DOHH2 (cell line): ENCODE measurements around the gene PHF2.

Source experiments
- H3F3A ChIP-seq: fragments of 200-600 bp; sonication (generic), shearing (Covaris generic); 2 replicates; pipeline ENCODE4 v1.6.0; 2016; ENCODE audit warnings: antibody characterized with exemption, mild to moderate bottlenecking; ENCODE audit not compliant: control insufficient read depth, insufficient read depth
- H3K27ac ChIP-seq: fragments of 200-600 bp; sonication (generic); 2 replicates; pipeline ENCODE4 v1.5.1; 2014; ENCODE audit warnings: low read depth, mild to moderate bottlenecking, low read length, moderate library complexity
- H3K27me3 ChIP-seq: fragments of 200-600 bp; sonication (generic); 2 replicates; pipeline ENCODE4 v1.6.1; 2014; ENCODE audit warnings: mild to moderate bottlenecking, low read length, mixed read lengths; ENCODE audit not compliant: control insufficient read depth
- H3K36me3 ChIP-seq: fragments of 200-600 bp; sonication (generic); 2 replicates; pipeline ENCODE4 v1.6.1; 2014; ENCODE audit warnings: mild to moderate bottlenecking, low read length, moderate library complexity, mixed read lengths; ENCODE audit not compliant: control insufficient read depth
- H3K4me1 ChIP-seq: fragments of 200-600 bp; sonication (generic); 2 replicates; pipeline ENCODE4 v1.6.1; 2014; ENCODE audit warnings: mild to moderate bottlenecking, low read length, mixed read lengths; ENCODE audit not compliant: control insufficient read depth
- H3K4me2 ChIP-seq: fragments of 200-600 bp; sonication (generic); 2 replicates; pipeline ENCODE4 v1.6.0; 2014; ENCODE audit warnings: mild to moderate bottlenecking, low read length, moderate library complexity
- H3K4me3 ChIP-seq: fragments of 200-600 bp; sonication (generic); 2 replicates; pipeline ENCODE4 v1.5.1; 2014; ENCODE audit warnings: mild to moderate bottlenecking, low read length, mixed read lengths
- H3K79me2 ChIP-seq: fragments of 200-600 bp; sonication (generic); 2 replicates; pipeline ENCODE4 v1.6.1; 2014; ENCODE audit warnings: mild to moderate bottlenecking, low read length, mixed read lengths; ENCODE audit not compliant: control insufficient read depth
- H3K9me2 ChIP-seq: fragments of 200-600 bp; sonication (generic); replicated peaks from 2 replicates; pipeline ENCODE4 v1.6.1; 2014; ENCODE audit warnings: mild to moderate bottlenecking, low read length, mixed read lengths; ENCODE audit not compliant: control insufficient read depth
- H3K9me3 ChIP-seq: fragments of 200-600 bp; sonication (generic); 2 replicates; pipeline ENCODE4 v1.6.1; 2014; ENCODE audit warnings: antibody characterized with exemption, low read length, mixed read lengths; ENCODE audit not compliant: control insufficient read depth, insufficient read depth
- H4K20me1 ChIP-seq: fragments of 200-600 bp; sonication (generic); 2 replicates; pipeline ENCODE4 v1.6.0; 2014; ENCODE audit warnings: low read depth, mild to moderate bottlenecking, antibody characterized with exemption, low read length, moderate library complexity; ENCODE audit not compliant: control insufficient read depth, insufficient read depth
- EZH2phosphoT487 ChIP-seq: fragments of 200-600 bp; sonication (generic); IDR thresholded peaks from 2 replicates; pipeline ENCODE4 v1.6.1; 2017; ENCODE audit warnings: borderline replicate concordance, mild to moderate bottlenecking, antibody characterized with exemption, low read length, moderate library complexity, mixed read lengths
- TF ChIP-seq, protein P1 (sequence below): fragments of 200-600 bp; sonication (generic); IDR thresholded peaks from one replicate; pipeline ENCODE4 v1.5.1; 2014; ENCODE audit warnings: antibody characterized with exemption, mild to moderate bottlenecking, low read depth, low read length; ENCODE audit not compliant: poor library complexity, severe bottlenecking

Gene PHF2

DNA sequence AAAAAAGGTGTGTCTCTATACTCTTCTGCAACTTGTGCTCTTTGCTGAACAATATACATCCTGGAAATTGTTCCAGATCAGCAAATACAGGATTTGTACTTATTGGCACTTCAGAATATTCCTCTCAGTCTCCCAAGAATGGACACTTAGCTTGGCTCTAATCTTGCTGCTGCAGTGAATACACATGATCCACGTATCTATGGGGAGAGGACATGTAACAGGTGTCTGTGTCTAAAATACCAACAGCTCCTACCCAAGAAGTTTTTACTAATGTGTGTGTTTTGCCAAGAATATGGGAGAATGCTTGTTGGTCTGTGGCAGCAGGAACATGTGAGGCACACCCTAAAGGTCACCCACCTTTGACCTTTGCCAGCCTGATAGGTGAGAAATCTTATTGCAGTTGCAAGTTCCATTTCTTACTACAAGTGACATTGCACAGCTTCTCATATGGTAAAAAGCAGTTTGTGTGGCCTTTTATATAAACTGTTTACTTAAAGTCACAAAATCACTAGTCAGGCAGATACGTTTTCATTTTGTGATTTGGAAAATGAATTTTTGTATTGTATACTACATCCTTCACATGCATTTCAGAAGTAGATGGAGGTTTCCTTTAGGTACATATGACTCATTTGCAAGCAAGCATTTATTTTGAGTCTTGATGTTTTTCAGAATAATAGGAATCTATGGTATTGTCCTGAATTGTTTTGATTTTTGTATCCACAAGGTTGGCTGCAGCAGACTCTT, 35.8 kb downstream of the PHF2 start:
- Histone ChIP-seq H3K79me2 (peaks cover 64% of the 10 kb centered on the region), H3K9me3 (no peaks in the 10 kb centered on the region), H3K9me2 (no peaks in the 10 kb centered on the region), H3K4me1 (no peaks in the 10 kb centered on the region), H3K4me3 (no peak overlapping the region), H3F3A (no peaks in the 10 kb centered on the region), H4K20me1 (no peaks in the 10 kb centered on the region), H3K36me3 (no peaks in the 10 kb centered on the region), H3K27ac (no peak overlapping the region), H3K27me3 (no peaks in the 10 kb centered on the region), H3K4me2 (no peak overlapping the region)
- TF ChIP-seq EZH2phosphoT487: no peak
- TF ChIP-seq, protein P1, sequence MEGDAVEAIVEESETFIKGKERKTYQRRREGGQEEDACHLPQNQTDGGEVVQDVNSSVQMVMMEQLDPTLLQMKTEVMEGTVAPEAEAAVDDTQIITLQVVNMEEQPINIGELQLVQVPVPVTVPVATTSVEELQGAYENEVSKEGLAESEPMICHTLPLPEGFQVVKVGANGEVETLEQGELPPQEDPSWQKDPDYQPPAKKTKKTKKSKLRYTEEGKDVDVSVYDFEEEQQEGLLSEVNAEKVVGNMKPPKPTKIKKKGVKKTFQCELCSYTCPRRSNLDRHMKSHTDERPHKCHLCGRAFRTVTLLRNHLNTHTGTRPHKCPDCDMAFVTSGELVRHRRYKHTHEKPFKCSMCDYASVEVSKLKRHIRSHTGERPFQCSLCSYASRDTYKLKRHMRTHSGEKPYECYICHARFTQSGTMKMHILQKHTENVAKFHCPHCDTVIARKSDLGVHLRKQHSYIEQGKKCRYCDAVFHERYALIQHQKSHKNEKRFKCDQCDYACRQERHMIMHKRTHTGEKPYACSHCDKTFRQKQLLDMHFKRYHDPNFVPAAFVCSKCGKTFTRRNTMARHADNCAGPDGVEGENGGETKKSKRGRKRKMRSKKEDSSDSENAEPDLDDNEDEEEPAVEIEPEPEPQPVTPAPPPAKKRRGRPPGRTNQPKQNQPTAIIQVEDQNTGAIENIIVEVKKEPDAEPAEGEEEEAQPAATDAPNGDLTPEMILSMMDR: no peak

DNA sequence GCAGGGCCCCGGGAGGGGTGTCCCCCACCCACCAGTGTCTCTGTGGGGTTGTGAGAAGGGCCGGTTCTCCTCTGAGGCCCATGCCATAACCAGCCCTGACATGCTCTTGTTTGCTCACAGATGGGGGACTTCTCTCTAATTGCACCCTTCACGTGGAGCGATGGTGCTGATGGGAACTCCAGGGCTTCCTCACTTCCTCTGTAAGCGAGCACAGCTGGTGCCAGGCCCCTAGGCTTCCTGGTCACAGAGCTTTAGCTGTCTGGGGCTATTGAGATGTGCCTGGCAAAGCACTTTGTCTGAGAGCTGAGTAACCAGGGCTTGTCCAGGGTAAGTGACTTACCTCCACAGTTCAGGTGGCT, 36.4 kb downstream of the PHF2 start:
- Histone ChIP-seq H4K20me1 (no peaks in the 10 kb centered on the region), H3F3A (no peaks in the 10 kb centered on the region), H3K79me2 (peaks cover 63% of the 10 kb centered on the region), H3K36me3 (no peaks in the 10 kb centered on the region), H3K27ac (no peak overlapping the region), H3K4me3 (no peak overlapping the region), H3K27me3 (no peaks in the 10 kb centered on the region), H3K4me2 (no peak overlapping the region), H3K9me3 (no peaks in the 10 kb centered on the region), H3K9me2 (no peaks in the 10 kb centered on the region), H3K4me1 (no peaks in the 10 kb centered on the region)
- no peak for TF ChIP-seq EZH2phosphoT487
- TF ChIP-seq, protein P1: no peak

GRCh38 chr9:93613174-93613573, 36.8 kb downstream of the PHF2 start:
- H3K4me1 ChIP-seq: no peaks in the 10 kb centered on the region
- H3F3A ChIP-seq: no peaks in the 10 kb centered on the region
- H3K36me3 ChIP-seq: no peaks in the 10 kb centered on the region
- H3K27ac ChIP-seq: no peak overlapping the region
- TF ChIP-seq, protein P1: no peak
- H3K79me2 ChIP-seq: peaks cover 60% of the 10 kb centered on the region
- H3K27me3 ChIP-seq: no peaks in the 10 kb centered on the region
- no peaks in the 10 kb centered on the region for H3K9me2 ChIP-seq
- no peaks in the 10 kb centered on the region for H3K9me3 ChIP-seq
- no peak overlapping the region for H3K4me3 ChIP-seq
- no peaks in the 10 kb centered on the region for H4K20me1 ChIP-seq
- H3K4me2 ChIP-seq: no peak overlapping the region
